ENCODE measurements around the gene TCF7L1.
"Not testable (repeated sequence)": the region's sequence is repeated elsewhere in the genome, so short reads cannot be mapped to it uniquely, and the experiment has no call there.

TCF7L1 gene

GRCh38 chr2:85327822-85328617, 194.8 kb downstream of the TCF7L1 start, which contains the start of gene TGOLN2:
Gene TGOLN2, minus strand, starts transcription at chr2:85327989. Its CDS starts 27 bp downstream, at chr2:85327962.
- DNase-seq, result peak; percentile 93 to 94

GRCh38 chr2:85329181-85329651, 196.0 kb downstream of the TCF7L1 start:
- DNase-seq, result no peak

GRCh38 chr2:85329701-85330100, 196.5 kb downstream of the TCF7L1 start:
- DNase-seq, result not testable (repeated sequence)

- DNase-seq, result no peak
These were observed 197.8 kb downstream of the TCF7L1 start for GRCh38 chr2:85330839-85331636.

DNA sequence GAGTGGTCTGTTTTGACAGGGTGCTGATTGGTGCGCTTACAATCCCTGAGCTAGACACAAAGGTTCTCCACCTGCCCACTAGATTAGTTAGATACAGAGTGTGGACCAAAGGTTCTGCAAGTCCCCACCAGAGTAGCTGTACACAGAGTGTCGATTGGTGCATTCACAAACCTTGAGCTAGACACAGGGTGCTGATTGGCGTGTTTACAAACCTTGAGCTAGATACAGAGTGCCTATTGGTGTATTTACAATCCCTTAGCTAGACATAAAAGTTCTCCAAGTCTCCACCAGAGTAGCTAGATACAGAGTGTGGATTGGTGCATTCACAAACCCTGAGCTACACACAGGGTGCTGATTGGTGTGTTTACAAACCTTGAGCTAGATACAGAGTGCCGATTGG, 200.7 kb downstream of the TCF7L1 start:
- DNase-seq, result not testable (repeated sequence)

GRCh38 chr2:85334928-85335327, 201.7 kb downstream of the TCF7L1 start:
- no peak for DNase-seq

GRCh38 chr2:85340034-85340892, 207.1 kb downstream of the TCF7L1 start:
- no peak for DNase-seq

- DNase-seq, result no peak
These were observed 208.3 kb downstream of the TCF7L1 start for GRCh38 chr2:85341269-85342029.

- no peak for DNase-seq
These were observed 209.0 kb downstream of the TCF7L1 start for GRCh38 chr2:85342156-85342555.

DNA sequence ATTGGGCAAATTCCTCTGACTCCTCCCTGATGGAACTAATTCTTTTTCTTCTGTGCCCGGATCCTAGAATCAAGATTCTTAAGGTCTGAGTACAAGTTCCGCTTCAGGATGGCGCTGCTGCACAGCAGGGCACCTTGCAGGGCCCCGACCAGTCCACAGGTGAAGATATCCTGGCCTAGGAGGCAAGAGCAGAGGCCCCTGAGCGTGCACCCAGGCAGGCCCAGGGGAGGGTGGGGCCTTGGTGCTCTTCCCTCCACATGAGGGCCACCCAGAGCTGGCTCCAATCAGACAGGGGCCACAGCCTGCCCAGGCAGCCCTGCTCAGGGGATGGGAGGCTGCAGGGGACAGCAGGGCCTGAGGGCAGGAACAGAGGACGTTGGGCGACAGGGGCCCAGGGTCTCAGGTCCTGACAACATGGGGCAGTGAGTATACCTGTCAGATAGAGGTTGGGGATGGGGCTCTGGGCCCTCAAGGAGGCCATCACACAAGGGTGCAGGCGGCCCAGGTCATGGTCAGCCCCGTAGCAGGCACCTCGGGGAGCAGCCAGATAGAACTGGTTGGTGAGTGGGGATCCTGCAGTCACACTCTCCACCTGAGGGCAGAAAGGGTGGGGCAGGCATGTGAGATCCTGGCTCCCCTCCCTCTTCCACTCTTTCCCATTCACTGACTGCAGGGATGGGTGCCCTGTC, 210.2 kb downstream of the TCF7L1 start:
- DNase-seq, result not testable (repeated sequence)

DNA sequence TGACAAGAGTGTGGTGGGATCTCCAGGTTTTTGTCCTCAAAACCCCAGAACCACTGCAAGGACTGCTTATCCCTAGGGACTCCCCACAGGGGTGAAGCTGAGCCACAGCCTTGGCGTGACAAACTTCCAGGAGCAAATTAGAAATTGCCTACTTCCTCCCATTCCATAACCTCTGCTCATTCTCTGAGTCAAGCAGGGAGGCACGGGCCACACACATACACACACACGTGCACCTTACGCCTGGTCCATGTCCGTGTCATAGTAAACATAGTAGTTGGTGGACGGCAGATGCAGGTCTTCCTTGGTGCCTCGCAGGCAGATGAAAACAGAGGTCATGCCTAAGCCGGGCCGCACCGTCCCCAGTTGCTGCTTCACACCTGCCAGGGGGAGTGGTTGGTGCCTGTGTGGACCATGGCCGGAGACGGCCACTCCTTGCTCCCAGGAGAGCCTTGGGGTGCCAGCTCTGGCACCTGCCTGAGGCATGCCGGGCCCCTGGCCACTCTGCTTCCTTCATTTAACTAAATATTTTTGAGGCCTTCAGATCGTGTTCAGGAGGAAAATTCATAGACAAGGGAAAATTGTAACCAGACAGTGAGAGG, 211.3 kb downstream of the TCF7L1 start:
- DNase-seq, result no peak

DNA sequence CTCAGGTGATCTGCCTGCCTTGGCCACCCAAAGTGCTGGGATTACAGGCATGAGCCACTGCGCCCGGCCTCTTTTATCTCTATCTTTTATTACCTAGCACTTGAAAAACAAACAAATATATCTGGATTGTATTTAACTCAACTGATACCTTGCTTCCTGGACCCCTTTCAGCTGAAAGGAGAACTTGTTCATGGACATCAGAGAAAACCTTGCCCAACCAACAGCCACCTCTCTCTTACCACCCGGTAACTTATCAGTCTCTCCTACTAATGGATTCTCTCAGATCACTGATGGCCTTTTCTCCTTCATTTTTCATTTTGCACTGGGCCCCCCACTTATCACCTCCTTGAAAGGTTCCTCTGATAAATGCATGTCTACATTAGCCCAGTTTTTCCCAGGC, 214.4 kb downstream of the TCF7L1 start:
- no peak for DNase-seq

GRCh38 chr2:85353876-85354285, 220.7 kb downstream of the TCF7L1 start:
- no peak for DNase-seq

DNA sequence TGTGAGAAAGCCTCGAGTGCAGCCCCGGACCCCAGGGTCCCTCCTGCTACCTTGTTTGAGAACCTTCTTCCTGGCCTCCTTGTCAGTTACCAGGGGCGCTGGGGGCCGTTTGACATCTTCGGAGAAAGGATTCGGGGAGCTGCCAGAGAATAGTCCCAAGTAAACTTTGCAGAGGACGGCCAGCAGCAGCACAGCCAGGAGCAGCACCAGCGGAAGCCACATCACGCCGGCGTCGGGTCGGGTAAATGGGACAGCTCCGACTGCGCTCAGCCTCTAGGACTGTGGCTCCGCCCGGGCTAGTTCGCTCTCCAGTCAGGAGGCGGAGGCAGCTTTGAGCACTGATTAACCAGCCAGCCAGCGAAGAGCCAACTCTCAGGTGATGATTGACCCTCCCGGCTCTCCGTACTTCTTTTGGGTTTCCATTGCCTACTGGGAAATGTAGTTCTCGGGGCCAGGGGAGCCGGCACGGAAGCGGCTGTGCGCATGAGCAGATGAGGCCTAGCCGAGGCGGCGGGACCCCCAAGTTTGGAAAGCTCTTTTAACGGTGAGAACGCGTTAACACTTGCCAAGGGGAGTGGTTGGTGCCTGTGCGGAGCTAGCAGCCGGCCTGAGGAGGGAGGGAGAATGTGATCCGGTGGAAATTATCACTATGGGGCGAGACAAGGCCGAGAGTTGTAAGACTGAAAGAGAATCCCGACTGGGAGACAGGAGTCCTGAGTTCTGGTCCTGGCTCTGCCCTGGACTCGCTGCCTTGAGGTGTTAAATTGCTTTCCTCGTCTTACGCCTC, 221.3 kb downstream of the TCF7L1 start, which contains the start of the genes ELMOD3 and RETSAT:
Gene ELMOD3, plus strand, starts transcription at position 484 of the 787 bp plus-strand sequence. CDS start 2,430 bp downstream, outside the sequence.
Gene RETSAT, minus strand, starts transcription at position 243 of the 787 bp plus-strand sequence. Its CDS starts 21 bp downstream, at position 222.
- DNase-seq, result peak; percentile 97 to 99

DNA sequence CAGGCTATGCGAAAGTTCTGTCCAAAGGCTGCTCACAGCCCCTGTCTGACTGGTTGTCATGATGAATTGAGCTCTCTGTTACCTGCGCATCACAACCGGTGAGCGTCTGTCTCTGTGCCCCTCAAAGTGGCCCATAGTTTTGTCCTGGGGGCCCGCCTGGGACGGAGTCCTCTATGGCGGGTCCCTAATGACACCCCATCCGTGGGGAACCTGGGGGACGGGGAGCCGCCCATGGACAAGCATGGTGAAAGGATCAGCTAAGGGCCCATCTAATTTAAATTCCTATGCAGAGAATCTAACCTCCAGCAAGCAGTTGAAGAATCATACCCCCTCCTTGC, 221.8 kb downstream of the TCF7L1 start:
- DNase-seq, result no peak

DNA sequence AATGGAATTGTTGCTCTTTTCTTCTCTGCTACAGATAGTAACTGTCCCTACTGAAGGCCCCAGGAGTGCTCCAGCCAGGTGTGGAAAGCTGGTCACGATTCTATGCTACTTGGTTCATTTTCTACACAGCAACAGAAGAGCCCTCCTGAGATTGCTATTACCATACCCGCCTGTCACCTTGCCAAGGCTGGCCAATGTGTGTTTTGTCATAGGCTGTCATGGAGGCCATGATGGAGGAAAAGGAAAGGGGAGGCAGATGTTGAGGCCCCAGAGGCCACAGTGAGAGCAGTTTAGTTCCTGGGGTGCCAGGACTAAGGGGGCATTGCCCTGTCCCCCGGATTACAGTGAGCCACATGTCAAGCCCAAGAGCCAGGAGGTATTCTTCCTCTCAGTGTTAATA, 222.3 kb downstream of the TCF7L1 start:
- no peak for DNase-seq

DNA sequence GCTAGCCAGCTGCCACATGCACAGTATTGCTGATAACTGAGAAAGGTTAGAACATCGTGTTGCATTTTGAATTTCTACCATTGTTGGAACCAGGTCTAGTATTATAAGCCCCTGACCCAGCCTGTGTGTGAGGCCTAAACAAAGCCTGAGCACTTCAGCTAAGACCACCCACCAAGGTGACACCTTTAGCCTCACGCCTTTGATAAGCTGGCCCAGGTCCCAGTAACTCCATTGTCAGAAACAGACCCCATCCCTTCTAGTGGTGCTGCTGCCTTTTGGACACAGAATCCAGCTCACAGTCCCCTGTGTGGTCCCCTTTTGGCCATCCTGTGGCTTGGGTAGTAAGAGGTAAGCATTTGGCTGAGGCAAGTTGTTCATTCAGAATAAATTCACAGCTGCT, 223.0 kb downstream of the TCF7L1 start:
- no peak for DNase-seq

GRCh38 chr2:85357736-85358135, 224.5 kb downstream of the TCF7L1 start:
- no peak for DNase-seq
